ENCODE results near the gene CCDC6.

GRCh38 chr10:59905066-59905730 lies 1.2 kb downstream of the CCDC6 start:
- TF ChIP-seq, protein P1, sequence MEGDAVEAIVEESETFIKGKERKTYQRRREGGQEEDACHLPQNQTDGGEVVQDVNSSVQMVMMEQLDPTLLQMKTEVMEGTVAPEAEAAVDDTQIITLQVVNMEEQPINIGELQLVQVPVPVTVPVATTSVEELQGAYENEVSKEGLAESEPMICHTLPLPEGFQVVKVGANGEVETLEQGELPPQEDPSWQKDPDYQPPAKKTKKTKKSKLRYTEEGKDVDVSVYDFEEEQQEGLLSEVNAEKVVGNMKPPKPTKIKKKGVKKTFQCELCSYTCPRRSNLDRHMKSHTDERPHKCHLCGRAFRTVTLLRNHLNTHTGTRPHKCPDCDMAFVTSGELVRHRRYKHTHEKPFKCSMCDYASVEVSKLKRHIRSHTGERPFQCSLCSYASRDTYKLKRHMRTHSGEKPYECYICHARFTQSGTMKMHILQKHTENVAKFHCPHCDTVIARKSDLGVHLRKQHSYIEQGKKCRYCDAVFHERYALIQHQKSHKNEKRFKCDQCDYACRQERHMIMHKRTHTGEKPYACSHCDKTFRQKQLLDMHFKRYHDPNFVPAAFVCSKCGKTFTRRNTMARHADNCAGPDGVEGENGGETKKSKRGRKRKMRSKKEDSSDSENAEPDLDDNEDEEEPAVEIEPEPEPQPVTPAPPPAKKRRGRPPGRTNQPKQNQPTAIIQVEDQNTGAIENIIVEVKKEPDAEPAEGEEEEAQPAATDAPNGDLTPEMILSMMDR (IDR thresholded peaks at IDR 0.05; ENCODE audit: insufficient read depth, low read length, poor library complexity, severe bottlenecking) = no peak
- no peak for TF ChIP-seq EZH2phosphoT487 (conservative IDR thresholded peaks at IDR 0.05; ENCODE audit: low read length)
